HepG2 (cell line): ENCODE results near the gene CLEC16A. TPM values are rescaled to one million over a fixed set of nuclear protein-coding genes. Genes with fewer than 3 reads are reported as not detected.

Source experiments
- ATAC-seq: fragments of 200-7000 bp; cut with Tn5 transposase; 3 replicates; pipeline ENCODE4 v1.9.1; 2020; ENCODE audit warnings: mild to moderate bottlenecking, moderate library complexity
- BruUV-seq: library from RNA; stranded (reverse); fragments of 400-500 nt; replicated peaks from 2 replicates; lab custom pipeline; 2021; lab: Mats Ljungman, UMichigan
- CTCF ChIA-PET: fragments of 300-600 bp; formaldehyde crosslinking; extraction: SDS; loops from one replicate; lab custom pipeline; 2021; ENCODE audit warnings: low total read pairs, inconsistent platforms, low intra/inter-chr PET ratio; lab: Yijun Ruan, JAX
- POLR2A ChIA-PET: fragments of 350-600 bp; sonication (Branson Sonifier 250); formaldehyde crosslinking; loops from one replicate; lab custom pipeline; 2020; ENCODE audit warnings: antibody characterized with exemption, inconsistent platforms; lab: Yijun Ruan, JAX
- DNase-seq: peaks from one replicate; pipeline ENCODE4 v3.0.0-alpha.2; 2015; ENCODE audit warnings: low spot score
- FAIRE-seq: peaks from 3 replicates; lab custom pipeline; 2011; peaks lifted over from hg19 to GRCh38; lab: Jason Lieb, UNC
- H2AFZ ChIP-seq: one replicate; pipeline ENCODE4 v1.6.1; 2011; ENCODE audit warnings: low read length, inconsistent platforms
- H3K27ac ChIP-seq: fragments of 300-600 bp; 3 replicates; pipeline ENCODE4 v1.8.0; 2011; ENCODE audit warnings: mixed run types, mild to moderate bottlenecking, mixed read lengths, low read length, inconsistent platforms; ENCODE audit not compliant: insufficient read depth; ENCODE audit errors: extremely low read length
- H3K27me3 ChIP-seq, 2 experiments: fragments of 200-600 bp in 1 of 2; 2 replicates in 1 of 2; 3 replicates in 1 of 2; pipeline versions ENCODE4 v1.6.0 to v1.8.0; 2011; ENCODE audit warnings: low read length in 2 of 2, mild to moderate bottlenecking in 2 of 2, moderate library complexity in 2 of 2, inconsistent platforms in 1 of 2; ENCODE audit not compliant: insufficient read depth in 2 of 2, control insufficient read depth in 1 of 2
- H3K36me3 ChIP-seq, 2 experiments: fragments of 200-600 bp in 1 of 2; replicated peaks in 1 of 2; 2 replicates in 1 of 2; 3 replicates in 1 of 2; pipeline versions ENCODE4 v1.5.1 to v1.8.0; 2011; ENCODE audit warnings: low read length in 2 of 2, inconsistent platforms in 1 of 2; ENCODE audit not compliant: insufficient read depth in 2 of 2, control insufficient read depth in 1 of 2
- H3K4me1 ChIP-seq: 2 replicates; pipeline ENCODE4 v1.5.1; 2012; ENCODE audit warnings: low read length, inconsistent platforms; ENCODE audit not compliant: insufficient read depth
- H3K4me2 ChIP-seq: 2 replicates; pipeline ENCODE4 v1.6.0; 2011; ENCODE audit warnings: low read depth, low read length, inconsistent platforms
- H3K4me3 ChIP-seq, 3 experiments: fragments of 200-600 bp in 1 of 3; sonication (generic), shearing (Covaris generic) in 1 of 3; replicated peaks in 1 of 3; 2 replicates each; pipeline ENCODE4 v1.5.1; 2011 to 2016; ENCODE audit warnings: low read length in 3 of 3, inconsistent platforms in 2 of 3, low read depth in 2 of 3, mild to moderate bottlenecking in 2 of 3, control low read depth in 1 of 3, mixed read lengths in 1 of 3; ENCODE audit not compliant: insufficient read depth in 1 of 3
- H3K79me2 ChIP-seq: one replicate; pipeline ENCODE4 v1.6.1; 2011; ENCODE audit warnings: low read length, inconsistent platforms; ENCODE audit not compliant: insufficient read depth
- H3K9ac ChIP-seq: 2 replicates; pipeline ENCODE4 v1.6.0; 2011; ENCODE audit warnings: mild to moderate bottlenecking, low read depth, low read length, inconsistent platforms; ENCODE audit not compliant: insufficient read depth
- H3K9me3 ChIP-seq: 2 replicates; pipeline ENCODE4 v1.5.1; 2012; ENCODE audit warnings: mild to moderate bottlenecking, low read length
- H4K20me1 ChIP-seq: 2 replicates; pipeline ENCODE4 v1.6.0; 2011; ENCODE audit warnings: inconsistent platforms, mild to moderate bottlenecking, low read length, moderate library complexity; ENCODE audit not compliant: insufficient read depth
- AHR ChIP-seq: IDR thresholded peaks from 2 replicates; pipeline ENCODE4 v1.6.1; 2018; ENCODE audit warnings: missing genetic modification reagents, missing compliant biosample characterization
- RBAK ChIP-seq: sonication (generic); formaldehyde crosslinking; IDR thresholded peaks from 2 replicates; pipeline ENCODE4 v1.5.1; 2020; ENCODE audit warnings: mild to moderate bottlenecking, missing genetic modification reagents
- TAF15 ChIP-seq: fragments of 200-400 bp; formaldehyde crosslinking; IDR thresholded peaks from one replicate; pipeline ENCODE4 v1.6.1; 2018; ENCODE audit warnings: mild to moderate bottlenecking, low read depth, low read length; ENCODE audit not compliant: poor library complexity, severe bottlenecking
- YEATS4 ChIP-seq: sonication (generic); formaldehyde crosslinking; IDR thresholded peaks from 2 replicates; pipeline ENCODE4 v1.4.0; 2020; ENCODE audit warnings: missing genetic modification reagents, borderline replicate concordance
- ZBTB2 ChIP-seq: sonication (generic); formaldehyde crosslinking; IDR thresholded peaks from 2 replicates; pipeline ENCODE4 v1.8.0; 2022; ENCODE audit warnings: low read depth, missing genetic modification reagents
- ZNF251 ChIP-seq: sonication (generic); formaldehyde crosslinking; IDR thresholded peaks from 2 replicates; pipeline ENCODE4 v1.9.0; 2021; ENCODE audit warnings: mild to moderate bottlenecking, missing genetic modification reagents
- ZNF337 ChIP-seq: sonication (generic); formaldehyde crosslinking; IDR thresholded peaks from 2 replicates; pipeline ENCODE4 v1.5.1; 2020; ENCODE audit warnings: missing genetic modification reagents, low read depth, mild to moderate bottlenecking, borderline replicate concordance
- ZNF710 ChIP-seq: sonication (generic); formaldehyde crosslinking; IDR thresholded peaks from 2 replicates; pipeline ENCODE4 v1.5.0; 2020; ENCODE audit warnings: mild to moderate bottlenecking, missing genetic modification reagents, borderline replicate concordance
- ZNF724P ChIP-seq: sonication (generic); formaldehyde crosslinking; IDR thresholded peaks from 2 replicates; pipeline ENCODE4 v1.8.0; 2022; ENCODE audit warnings: missing genetic modification reagents, borderline replicate concordance
- ZNF770 ChIP-seq: sonication (generic); formaldehyde crosslinking; IDR thresholded peaks from 2 replicates; pipeline ENCODE4 v1.5.0; 2020; ENCODE audit warnings: mild to moderate bottlenecking, missing genetic modification reagents
- WGBS: methylation state at CpG from one replicate; pipeline ENCODE4 v1.1.6; 2017; ENCODE audit warnings: low lambda C conversion rate; 5-methylcytosine and 5-hydroxymethylcytosine counted together
- in situ Hi-C: cut with HindIII; loops from 2 replicates; pipeline ENCODE4 v1.10.0; 2017; ENCODE audit warnings: low pct_unique_long_range_greater_than_20kb; ENCODE audit not compliant: extremely low pct_ligation_motif_present
- intact Hi-C: fragments of 100-400 bp; cut with micrococcal nuclease; formaldehyde crosslinking; loops from one replicate; pipeline ENCODE4 v1.10.0; 2022; ENCODE audit not compliant: unreplicated experiment
- polyA plus RNA-seq, 8 experiments: library from polyadenylated mRNA; depleted of rRNA in 3 of 8; stranded (reverse) in 7 of 8; unstranded in 1 of 8; fragments of >200 nt; fragmentation: Illumina TruSeq in 4 of 8; extraction: Trizol in 4 of 8; gene quantifications; 2 replicates each; pipeline versions ENCODE4 v1.2.1 to v1.2.3, GENCODE V29; 2011 to 2016; ENCODE audit warnings: low read depth in 4 of 8, missing spikeins in 1 of 8, mixed read lengths in 1 of 8; ENCODE audit not compliant: insufficient read depth in 1 of 8
- total RNA-seq, 5 experiments: library from RNA; depleted of rRNA; stranded (reverse); fragments of >200 nt; fragmentation: Illumina TruSeq; extraction: Trizol; gene quantifications; 2 replicates each; pipeline ENCODE4 v1.2.3, GENCODE V29; 2016; ENCODE audit warnings: low read depth in 1 of 5

Gene CLEC16A
- total and polyA plus RNA-seq, 2 of the 13 experiments (the other 11 are each of a cell fraction or from before 2014, with no cell fraction given), result 8.5 to 10.3 TPM

- Histone ChIP-seq H3K4me2 (no peak overlapping the region), H4K20me1 (no peaks in the 10 kb centered on the region), H3K27me3 (no peaks in the 10 kb centered on the region), H3K4me3 (no peak overlapping the region), H2AFZ (no peak overlapping the region), H3K9me3 (no peaks in the 10 kb centered on the region), H3K36me3 (peaks cover 10 to 11% of the 10 kb centered on the region in 2 experiments; a peak in 2 of 5 replicates), H3K4me1 (no peaks in the 10 kb centered on the region), H3K27ac (no peak overlapping the region), H3K79me2 (no peaks in the 10 kb centered on the region), H3K9ac (no peak overlapping the region)
- in situ Hi-C loops, result no loop called here
- ATAC-seq, result no peak
- no peak for DNase-seq
- TF ChIP-seq TAF15, result no peak
- TF ChIP-seq YEATS4 (CRISPR knock-in tag), result no peak
- no peak for TF ChIP-seq RBAK (CRISPR knock-in tag)
- intact Hi-C loops, result no loop called here
- no TSS peak for BruUV-seq
- no peak for FAIRE-seq
- ChIA-PET CTCF (no interaction called here), POLR2A (no interaction called here)
- WGBS, result 93% methylated on average over 6 of the region's 6 CpGs
Measured at GRCh38 chr16:10989559-10989958, 45.2 kb downstream of the CLEC16A start.

GRCh38 chr16:10990378-10990777, 46.0 kb downstream of the CLEC16A start:
- 85% methylated on average over 5 of the region's 5 CpGs for WGBS
- intact Hi-C loops, result no loop called here
- BruUV-seq, result no TSS peak
- DNase-seq (no peak), ATAC-seq (no peak), FAIRE-seq (no peak)
- CTCF ChIA-PET, result no interaction called here
- Histone ChIP-seq H3K79me2 (no peaks in the 10 kb centered on the region), H3K4me2 (no peak overlapping the region), H3K4me1 (no peaks in the 10 kb centered on the region), H3K27me3 (no peaks in the 10 kb centered on the region), H3K36me3 (peaks cover 10 to 11% of the 10 kb centered on the region in 2 experiments; a peak in 2 of 5 replicates), H3K9ac (no peak overlapping the region), H4K20me1 (no peaks in the 10 kb centered on the region), H3K27ac (no peak overlapping the region), H3K4me3 (no peak overlapping the region), H3K9me3 (no peaks in the 10 kb centered on the region), H2AFZ (no peak overlapping the region)
- in situ Hi-C loops, result no loop called here
- TF ChIP-seq AHR (CRISPR knock-in tag) (no peak), ZNF710 (CRISPR knock-in tag) (no peak), ZNF251 (CRISPR knock-in tag) (no peak), ZNF724P (no peak), ZNF770 (CRISPR knock-in tag) (no peak), ZBTB2 (CRISPR knock-in tag) (no peak), ZNF337 (no peak)
- POLR2A ChIA-PET, result no interaction called here
